HepG2 (cell line): ENCODE results near the gene PRRT2. TPM values are rescaled to one million over a fixed set of nuclear protein-coding genes. Genes with fewer than 3 reads are reported as not detected.

Experiments used
- ATF7-NPFF ChIP-seq: sonication (generic); formaldehyde crosslinking; IDR thresholded peaks from 2 replicates; pipeline ENCODE4 v1.8.1; 2023; ENCODE audit warnings: mild to moderate bottlenecking, low read depth, missing genetic modification reagents, moderate library complexity
- DZIP1 ChIP-seq: sonication (generic); formaldehyde crosslinking; IDR thresholded peaks from 2 replicates; pipeline ENCODE4 v1.5.0; 2020; ENCODE audit warnings: mild to moderate bottlenecking, missing genetic modification reagents
- FOXM1 ChIP-seq: sonication (generic); formaldehyde crosslinking; IDR thresholded peaks from 2 replicates; pipeline ENCODE4 v1.5.0; 2020; ENCODE audit warnings: missing genetic modification reagents
- LBX2 ChIP-seq: sonication (generic); formaldehyde crosslinking; IDR thresholded peaks from 2 replicates; pipeline ENCODE4 v1.5.0; 2020; ENCODE audit warnings: missing genetic modification reagents, mild to moderate bottlenecking, borderline replicate concordance
- NCOA5 ChIP-seq: sonication (generic); formaldehyde crosslinking; IDR thresholded peaks from 2 replicates; pipeline ENCODE4 v1.4.0; 2020; ENCODE audit warnings: missing genetic modification reagents
- NFE2L1 ChIP-seq: sonication (generic); formaldehyde crosslinking; IDR thresholded peaks from 2 replicates; pipeline ENCODE4 v1.4.0; 2020; ENCODE audit warnings: missing genetic modification reagents, mild to moderate bottlenecking, borderline replicate concordance
- NFE2L2 ChIP-seq: fragments of 150-350 bp; IDR thresholded peaks from 2 replicates; pipeline ENCODE4 v1.6.1; 2014; ENCODE audit warnings: low read length
- NR0B2 ChIP-seq: sonication (generic); formaldehyde crosslinking; IDR thresholded peaks from 2 replicates; pipeline ENCODE4 v1.4.0; 2020; ENCODE audit warnings: mild to moderate bottlenecking, missing genetic modification reagents
- REL ChIP-seq: sonication (generic); formaldehyde crosslinking; conservative IDR thresholded peaks from 2 replicates; pipeline ENCODE4 v1.8.0; 2022; ENCODE audit warnings: mild to moderate bottlenecking, missing genetic modification reagents, moderate library complexity
- SMAD3 ChIP-seq: sonication (generic); formaldehyde crosslinking; IDR thresholded peaks from 2 replicates; pipeline ENCODE4 v1.4.0; 2020; ENCODE audit warnings: missing genetic modification reagents
- TAF1 ChIP-seq: sonication (generic); formaldehyde crosslinking; IDR thresholded peaks from 2 replicates; pipeline ENCODE4 v1.4.0; 2020; ENCODE audit warnings: missing genetic modification reagents
- ZFP41 ChIP-seq: sonication (generic); formaldehyde crosslinking; IDR thresholded peaks from 2 replicates; pipeline ENCODE4 v1.4.0; 2020; ENCODE audit warnings: mild to moderate bottlenecking, missing genetic modification reagents, borderline replicate concordance
- ZFX ChIP-seq: sonication (generic); formaldehyde crosslinking; IDR thresholded peaks from 2 replicates; pipeline ENCODE4 v1.4.0; 2020; ENCODE audit warnings: mild to moderate bottlenecking, low read depth, missing genetic modification reagents, moderate library complexity
- ZNF441 ChIP-seq: sonication (generic); formaldehyde crosslinking; IDR thresholded peaks from 2 replicates; pipeline ENCODE4 v1.7.0; 2021; ENCODE audit warnings: missing genetic modification reagents, borderline replicate concordance
- ZNF672 ChIP-seq: sonication (generic); formaldehyde crosslinking; IDR thresholded peaks from 2 replicates; pipeline ENCODE4 v1.8.1; 2022; ENCODE audit warnings: missing genetic modification reagents
- ZNF850 ChIP-seq: sonication (generic); formaldehyde crosslinking; conservative IDR thresholded peaks from 2 replicates; pipeline ENCODE4 v1.9.0; 2021; ENCODE audit warnings: mild to moderate bottlenecking, missing genetic modification reagents
- ZUFSP ChIP-seq: sonication (generic); formaldehyde crosslinking; IDR thresholded peaks from 2 replicates; pipeline ENCODE4 v1.9.0; 2021; ENCODE audit warnings: missing genetic modification reagents, mild to moderate bottlenecking, borderline replicate concordance
- polyA plus RNA-seq, 8 experiments: library from polyadenylated mRNA; depleted of rRNA in 3 of 8; stranded (reverse) in 7 of 8; unstranded in 1 of 8; fragments of >200 nt; fragmentation: Illumina TruSeq in 4 of 8; extraction: Trizol in 4 of 8; gene quantifications; 2 replicates each; pipeline versions ENCODE4 v1.2.1 to v1.2.3, GENCODE V29; 2011 to 2016; ENCODE audit warnings: low read depth in 4 of 8, missing spikeins in 1 of 8, mixed read lengths in 1 of 8; ENCODE audit not compliant: insufficient read depth in 1 of 8
- total RNA-seq, 5 experiments: library from RNA; depleted of rRNA; stranded (reverse); fragments of >200 nt; fragmentation: Illumina TruSeq; extraction: Trizol; gene quantifications; 2 replicates each; pipeline ENCODE4 v1.2.3, GENCODE V29; 2016; ENCODE audit warnings: low read depth in 1 of 5
- TF ChIP-seq, protein P1 (sequence below): sonication (generic); formaldehyde crosslinking; IDR thresholded peaks from 2 replicates; pipeline ENCODE4 v1.4.0; 2020; ENCODE audit warnings: missing genetic modification reagents, borderline replicate concordance
- TF ChIP-seq, protein P2 (sequence below): sonication (generic); formaldehyde crosslinking; IDR thresholded peaks from 2 replicates; pipeline ENCODE4 v1.4.0; 2020; ENCODE audit warnings: missing genetic modification reagents, borderline replicate concordance

The PRRT2 gene
- total and polyA plus RNA-seq, 2 of the 13 experiments (the other 11 are each of a cell fraction or from before 2014, with no cell fraction given): 0.51 to 1.1 TPM

DNA sequence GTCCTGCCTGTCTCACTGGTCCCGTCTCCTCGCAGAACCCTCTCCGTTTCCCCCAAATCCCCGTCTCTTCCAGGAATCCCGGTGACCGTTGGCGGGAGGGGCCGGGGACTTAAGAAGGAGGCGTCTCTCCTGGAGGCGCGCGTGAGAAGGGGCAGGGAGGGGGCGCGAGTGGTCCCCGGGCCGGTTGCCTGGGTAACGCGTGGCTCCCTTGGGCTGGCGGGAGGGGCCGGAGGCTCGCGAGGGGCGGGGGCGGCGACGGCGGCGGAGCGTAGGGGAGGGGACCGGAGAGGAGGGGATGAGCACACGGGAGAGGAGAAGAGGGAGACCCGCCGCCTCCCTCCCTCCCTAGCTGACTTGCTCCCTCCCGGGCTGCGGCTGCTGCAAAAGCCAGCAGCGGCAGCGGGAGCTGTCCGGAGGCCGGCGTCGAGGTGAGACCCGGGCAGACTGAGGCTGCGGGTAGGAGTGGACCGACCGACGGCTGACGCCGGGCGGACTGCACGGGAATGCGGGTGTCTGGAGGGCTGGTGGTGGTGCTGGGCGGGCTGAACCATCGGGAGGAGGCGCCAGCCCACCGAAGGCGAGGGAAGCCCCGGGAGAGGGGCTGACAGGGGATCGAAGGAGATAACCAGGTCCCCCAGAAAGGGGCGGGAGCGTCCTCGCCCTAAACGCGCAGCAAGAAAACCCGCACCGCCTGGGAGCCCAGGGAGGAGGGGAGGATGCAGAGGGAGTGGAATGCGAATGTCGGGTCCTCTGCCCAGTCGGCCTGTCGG, at the start of gene PRRT2 (continued):
- TF ChIP-seq, protein P1, sequence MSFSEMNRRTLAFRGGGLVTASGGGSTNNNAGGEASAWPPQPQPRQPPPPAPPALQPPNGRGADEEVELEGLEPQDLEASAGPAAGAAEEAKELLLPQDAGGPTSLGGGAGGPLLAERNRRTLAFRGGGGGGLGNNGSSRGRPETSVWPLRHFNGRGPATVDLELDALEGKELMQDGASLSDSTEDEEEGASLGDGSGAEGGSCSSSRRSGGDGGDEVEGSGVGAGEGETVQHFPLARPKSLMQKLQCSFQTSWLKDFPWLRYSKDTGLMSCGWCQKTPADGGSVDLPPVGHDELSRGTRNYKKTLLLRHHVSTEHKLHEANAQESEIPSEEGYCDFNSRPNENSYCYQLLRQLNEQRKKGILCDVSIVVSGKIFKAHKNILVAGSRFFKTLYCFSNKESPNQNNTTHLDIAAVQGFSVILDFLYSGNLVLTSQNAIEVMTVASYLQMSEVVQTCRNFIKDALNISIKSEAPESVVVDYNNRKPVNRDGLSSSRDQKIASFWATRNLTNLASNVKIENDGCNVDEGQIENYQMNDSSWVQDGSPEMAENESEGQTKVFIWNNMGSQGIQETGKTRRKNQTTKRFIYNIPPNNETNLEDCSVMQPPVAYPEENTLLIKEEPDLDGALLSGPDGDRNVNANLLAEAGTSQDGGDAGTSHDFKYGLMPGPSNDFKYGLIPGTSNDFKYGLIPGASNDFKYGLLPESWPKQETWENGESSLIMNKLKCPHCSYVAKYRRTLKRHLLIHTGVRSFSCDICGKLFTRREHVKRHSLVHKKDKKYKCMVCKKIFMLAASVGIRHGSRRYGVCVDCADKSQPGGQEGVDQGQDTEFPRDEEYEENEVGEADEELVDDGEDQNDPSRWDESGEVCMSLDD (CRISPR knock-in tag): no peak
- TF ChIP-seq REL (no peak), NR0B2 (CRISPR knock-in tag) (no peak), ATF7-NPFF (CRISPR knock-in tag) (peak; percentile 41; the same call in 1 of the 2 replicates), ZNF672 (CRISPR knock-in tag) (0 out of 2 replicates have a peak, but pooled peaks have one; percentile 49), ZNF441 (CRISPR knock-in tag) (0 out of 2 replicates have a peak, but pooled peaks have one; percentile 55), DZIP1 (no peak; the same call in 1 of the 2 replicates), ZNF850 (no peak), FOXM1 (no peak), LBX2 (CRISPR knock-in tag) (no peak), ZUFSP (CRISPR knock-in tag) (no peak), ZFP41 (CRISPR knock-in tag) (0 out of 2 replicates have a peak, but pooled peaks have one; percentile 50), SMAD3 (CRISPR knock-in tag) (0 out of 2 replicates have a peak, but pooled peaks have one; percentile 24), NCOA5 (CRISPR knock-in tag) (no peak), TAF1 (CRISPR knock-in tag) (no peak), NFE2L2 (no peak), NFE2L1 (CRISPR knock-in tag) (no peak), ZFX (CRISPR knock-in tag) (no peak; the same call in 1 of the 2 replicates)
- TF ChIP-seq, protein P2, sequence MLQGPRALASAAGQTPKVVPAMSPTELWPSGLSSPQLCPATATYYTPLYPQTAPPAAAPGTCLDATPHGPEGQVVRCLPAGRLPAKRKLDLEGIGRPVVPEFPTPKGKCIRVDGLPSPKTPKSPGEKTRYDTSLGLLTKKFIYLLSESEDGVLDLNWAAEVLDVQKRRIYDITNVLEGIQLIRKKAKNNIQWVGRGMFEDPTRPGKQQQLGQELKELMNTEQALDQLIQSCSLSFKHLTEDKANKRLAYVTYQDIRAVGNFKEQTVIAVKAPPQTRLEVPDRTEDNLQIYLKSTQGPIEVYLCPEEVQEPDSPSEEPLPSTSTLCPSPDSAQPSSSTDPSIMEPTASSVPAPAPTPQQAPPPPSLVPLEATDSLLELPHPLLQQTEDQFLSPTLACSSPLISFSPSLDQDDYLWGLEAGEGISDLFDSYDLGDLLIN (CRISPR knock-in tag): no peak
